GM12865 (cell line): Measurements from ENCODE around the gene SLC12A8.

Experiments
- DNase-seq: peaks from one replicate; pipeline ENCODE4 v3.0.0; 2010; ENCODE audit warnings: low read depth
- H3K4me3 ChIP-seq: 2 replicates; pipeline ENCODE4 v1.5.1; 2011; ENCODE audit warnings: mild to moderate bottlenecking, low read depth, low read length, control low read depth
- TF ChIP-seq, protein P1 (sequence below): IDR thresholded peaks from 2 replicates; pipeline ENCODE4 v1.5.1; 2011; ENCODE audit warnings: low read length, control low read depth, low read depth, inconsistent platforms; ENCODE audit not compliant: insufficient read depth; ENCODE audit errors: missing control alignments

Gene SLC12A8

DNA sequence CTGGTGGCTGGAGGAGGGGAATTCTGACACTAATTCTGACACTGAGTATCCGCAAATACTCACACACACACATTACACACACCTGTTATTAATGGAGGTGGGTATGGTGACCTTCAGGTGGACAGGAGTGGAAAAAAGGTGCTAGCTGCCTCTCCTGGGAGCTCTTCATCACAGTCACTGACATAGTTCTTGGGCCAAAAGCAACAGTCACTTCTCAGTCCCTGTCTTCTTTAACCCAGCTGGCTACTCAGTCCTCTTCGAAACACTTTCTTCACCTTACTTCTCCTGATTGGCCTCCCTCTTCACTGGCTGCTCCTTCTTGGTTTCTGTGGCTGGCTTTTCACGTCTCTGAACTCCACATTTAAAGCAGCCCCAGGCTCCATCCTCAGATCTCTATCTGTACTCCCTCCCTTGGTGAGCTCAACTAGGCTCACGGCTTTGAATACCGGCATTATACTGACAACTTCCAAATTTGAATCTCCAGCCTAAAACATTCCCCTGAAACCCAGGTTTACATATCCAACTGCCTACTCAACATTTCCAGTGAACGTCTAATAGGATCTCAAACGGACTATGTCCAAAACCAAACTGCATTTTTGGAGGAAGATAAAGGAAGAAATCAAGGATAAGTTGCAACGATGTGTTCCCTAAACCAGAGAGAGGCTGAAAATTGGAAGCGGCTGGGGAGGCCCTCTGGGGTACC is 103.6 kb downstream of the SLC12A8 start:
- peak; percentile 63 for DNase-seq
- H3K4me3 ChIP-seq = peak overlapping the region; percentile 79
- TF ChIP-seq, protein P1, sequence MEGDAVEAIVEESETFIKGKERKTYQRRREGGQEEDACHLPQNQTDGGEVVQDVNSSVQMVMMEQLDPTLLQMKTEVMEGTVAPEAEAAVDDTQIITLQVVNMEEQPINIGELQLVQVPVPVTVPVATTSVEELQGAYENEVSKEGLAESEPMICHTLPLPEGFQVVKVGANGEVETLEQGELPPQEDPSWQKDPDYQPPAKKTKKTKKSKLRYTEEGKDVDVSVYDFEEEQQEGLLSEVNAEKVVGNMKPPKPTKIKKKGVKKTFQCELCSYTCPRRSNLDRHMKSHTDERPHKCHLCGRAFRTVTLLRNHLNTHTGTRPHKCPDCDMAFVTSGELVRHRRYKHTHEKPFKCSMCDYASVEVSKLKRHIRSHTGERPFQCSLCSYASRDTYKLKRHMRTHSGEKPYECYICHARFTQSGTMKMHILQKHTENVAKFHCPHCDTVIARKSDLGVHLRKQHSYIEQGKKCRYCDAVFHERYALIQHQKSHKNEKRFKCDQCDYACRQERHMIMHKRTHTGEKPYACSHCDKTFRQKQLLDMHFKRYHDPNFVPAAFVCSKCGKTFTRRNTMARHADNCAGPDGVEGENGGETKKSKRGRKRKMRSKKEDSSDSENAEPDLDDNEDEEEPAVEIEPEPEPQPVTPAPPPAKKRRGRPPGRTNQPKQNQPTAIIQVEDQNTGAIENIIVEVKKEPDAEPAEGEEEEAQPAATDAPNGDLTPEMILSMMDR = no peak

DNA sequence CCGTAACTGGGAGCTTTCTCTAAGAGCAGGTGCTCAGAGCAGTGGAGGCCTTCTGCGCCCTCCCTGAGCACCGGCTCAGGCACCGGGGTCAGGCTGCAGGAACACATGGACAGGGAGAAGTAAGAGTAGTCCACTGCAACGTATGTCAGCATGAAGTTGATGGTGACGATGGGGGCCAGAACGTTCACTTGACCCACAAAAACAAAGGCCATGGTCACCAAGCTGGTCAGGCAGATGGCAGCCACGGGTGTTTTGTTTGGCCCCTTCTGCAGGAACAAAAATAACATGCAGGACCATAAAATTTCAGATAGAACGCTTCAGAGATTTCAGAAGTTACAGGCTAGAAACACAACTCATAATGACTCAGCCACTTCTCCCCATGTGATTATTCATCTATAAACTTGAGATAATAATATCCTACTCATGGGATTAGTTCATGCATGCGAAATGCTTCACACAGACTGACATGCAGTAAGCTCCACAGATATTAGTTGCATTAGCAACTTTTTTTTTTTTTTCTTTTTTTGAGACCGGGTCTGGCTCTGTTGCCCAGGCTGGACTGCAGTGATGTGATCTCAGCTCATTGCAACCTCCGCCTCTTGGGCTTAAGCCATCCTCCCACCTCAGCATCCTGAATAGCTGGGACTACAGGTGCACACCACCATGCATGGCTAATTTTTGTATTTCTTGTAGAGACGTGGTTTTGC is 104.5 kb downstream of the SLC12A8 start:
- DNase-seq = peak; percentile 88
- TF ChIP-seq, protein P1 = no peak
- peak overlapping the region; percentile 79 for H3K4me3 ChIP-seq

DNA sequence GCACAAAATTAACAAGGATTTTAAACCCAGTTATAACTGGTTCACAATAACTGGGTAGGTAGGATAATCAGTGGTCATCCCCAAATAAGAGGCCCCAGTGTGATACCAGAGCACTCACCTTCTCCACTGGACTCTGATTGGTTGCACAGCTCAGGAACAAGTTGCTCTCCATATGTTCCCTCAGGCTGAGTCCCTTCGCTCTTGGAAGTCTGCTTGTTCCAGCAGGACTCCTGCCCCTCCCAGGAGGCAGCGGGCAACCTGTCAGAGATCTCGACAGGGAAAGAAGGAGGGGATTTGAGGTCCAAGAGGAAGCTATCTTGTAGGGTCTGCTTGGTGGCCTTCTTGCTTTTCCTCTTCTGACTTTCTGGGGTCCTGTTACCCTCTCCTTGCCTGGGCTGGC is 105.2 kb downstream of the SLC12A8 start:
- DNase-seq = peak; percentile 45
- peak overlapping the region; percentile 79 for H3K4me3 ChIP-seq
- TF ChIP-seq, protein P1 = no peak

DNA sequence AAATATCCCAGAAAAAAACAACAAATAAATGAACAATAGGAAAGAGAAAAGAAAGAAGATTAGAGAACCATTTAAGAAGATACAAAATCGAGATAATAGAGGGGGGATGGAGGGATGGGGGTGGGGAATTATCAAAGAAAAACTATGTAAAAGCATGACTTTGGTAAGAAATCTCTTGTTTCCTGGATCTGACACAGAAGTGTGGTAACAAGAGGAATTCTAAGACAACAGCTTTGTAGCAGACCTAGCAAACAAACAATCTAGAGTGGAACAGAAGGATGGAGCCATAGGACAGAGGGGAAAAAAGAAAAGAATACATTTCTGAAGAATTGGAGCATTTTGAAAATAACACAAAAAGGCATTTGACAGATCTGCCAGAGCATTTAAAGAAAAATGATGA is 107.4 kb downstream of the SLC12A8 start:
- TF ChIP-seq, protein P1 = no peak
- no peak for DNase-seq
- H3K4me3 ChIP-seq = peak overlapping the region; percentile 79

DNA sequence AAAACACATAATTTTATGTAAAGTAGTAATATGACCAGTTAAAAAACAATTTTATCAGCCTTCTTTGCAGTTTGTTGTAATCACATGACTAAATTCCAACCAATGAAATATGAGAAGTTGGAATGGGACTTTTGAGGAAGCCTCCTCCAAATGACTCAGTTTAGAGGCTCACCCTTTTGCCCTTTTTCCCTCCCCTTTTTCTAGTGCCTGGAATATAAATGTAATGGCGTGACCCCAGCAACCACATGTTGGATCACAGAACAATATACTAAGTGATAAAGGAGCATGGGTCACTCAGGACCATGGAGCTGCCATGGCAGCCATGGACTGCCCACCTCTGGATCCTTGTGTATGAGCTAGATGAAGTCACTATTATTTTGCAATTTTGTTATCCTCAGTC is 107.9 kb downstream of the SLC12A8 start:
- H3K4me3 ChIP-seq = peak overlapping the region; percentile 79
- no peak for DNase-seq
- TF ChIP-seq, protein P1 = no peak

DNA sequence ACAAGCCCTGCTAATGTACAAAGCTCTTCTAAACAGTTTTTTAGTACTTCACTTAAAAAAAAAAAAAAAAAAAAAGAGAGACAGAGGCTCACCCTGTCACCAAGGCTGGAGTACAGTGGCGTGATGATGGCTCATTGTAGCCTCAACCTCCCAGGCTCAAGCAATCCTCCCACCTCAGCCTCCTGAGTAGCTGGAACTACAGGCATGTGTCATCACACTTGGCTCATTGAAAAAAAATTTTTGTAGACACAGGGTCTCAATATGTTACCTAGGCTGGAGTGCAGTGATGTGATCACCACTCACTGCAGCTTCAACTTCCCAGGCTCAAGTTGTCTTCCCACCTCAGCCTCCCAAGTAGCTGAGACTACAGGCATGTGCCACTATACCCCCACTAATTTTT is 109.1 kb downstream of the SLC12A8 start:
- TF ChIP-seq, protein P1 = no peak
- no peak for DNase-seq
- no peak overlapping the region for H3K4me3 ChIP-seq
